GM21717 (cell line): Measurements from ENCODE around the gene LUZP1.

Experiments used
- ATAC-seq: cut with Tn5 transposase; IDR thresholded peaks from one replicate; pipeline ENCODE4 v1.9.1; 2021; ENCODE audit warnings: mild to moderate bottlenecking, moderate library complexity; ENCODE audit not compliant: unreplicated experiment

Gene LUZP1

DNA sequence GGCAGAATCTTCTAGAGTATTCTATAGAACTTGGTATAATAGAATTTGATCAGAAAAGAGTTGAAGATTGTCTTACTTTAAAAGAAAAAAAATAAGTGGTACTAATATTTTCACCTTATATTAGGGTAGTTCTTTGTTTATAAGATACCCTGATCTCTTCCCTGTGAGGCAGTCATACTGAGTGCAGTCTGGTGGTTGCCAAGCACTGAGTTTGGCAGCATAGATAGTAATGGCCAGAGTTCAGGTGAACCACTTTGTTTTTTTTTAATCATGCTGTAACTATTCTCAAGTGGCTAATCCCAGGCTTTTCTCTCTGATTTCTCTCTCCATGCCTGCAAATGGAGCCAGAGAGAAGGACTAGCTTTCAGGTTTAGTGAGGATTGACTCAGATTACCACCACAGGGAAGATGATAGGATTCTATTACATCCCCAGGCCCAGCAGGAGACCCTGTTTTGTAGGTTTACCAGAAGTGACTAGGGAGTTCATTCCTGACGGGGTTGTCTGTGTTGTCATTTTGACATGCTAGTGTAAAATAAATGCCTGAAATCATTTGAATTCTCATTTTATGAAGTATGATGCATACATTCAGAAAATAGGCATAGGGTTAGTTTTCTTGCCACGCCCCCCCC is 132.7 kb downstream of the LUZP1 start:
- ATAC-seq, result no peak
